Retinal pigment epithelial cell (primary cell): Measurements from ENCODE around the gene RHBDF1.

ENCODE experiments used
- DNase-seq: peaks from one replicate; pipeline ENCODE4 v3.0.0-alpha.2; 2010; ENCODE audit warnings: low read depth
- H3K4me3 ChIP-seq: 2 replicates; pipeline ENCODE4 v1.5.1; 2011; ENCODE audit warnings: mild to moderate bottlenecking, low read length, control low read depth, moderate library complexity
- CTCF ChIP-seq: conservative IDR thresholded peaks from 2 replicates; pipeline ENCODE4 v1.5.1; 2011; ENCODE audit warnings: low read depth, low read length, control low read depth, inconsistent platforms

RHBDF1 gene

GRCh38 chr16:85407-85782 is 13.0 kb upstream of the RHBDF1 start:
- no peak for TF ChIP-seq CTCF
- no peak overlapping the region for H3K4me3 ChIP-seq

GRCh38 chr16:84718-85406 is 12.4 kb upstream of the RHBDF1 start:
- TF ChIP-seq CTCF: no peak
- no peak overlapping the region for H3K4me3 ChIP-seq
- DNase-seq: peak; percentile 77

More at GRCh38 chr16:85407-85782, 13.0 kb upstream of the RHBDF1 start:
- no peak for DNase-seq

GRCh38 chr16:83781-84615 is 11.6 kb upstream of the RHBDF1 start:
- TF ChIP-seq CTCF: no peak
- no peak overlapping the region for H3K4me3 ChIP-seq
- DNase-seq: no peak

- no peak overlapping the region for H3K4me3 ChIP-seq
- TF ChIP-seq CTCF: no peak
These were observed 10.7 kb upstream of the RHBDF1 start for GRCh38 chr16:83060-83603.

GRCh38 chr16:79151-80054 is 7.0 kb upstream of the RHBDF1 start:
- TF ChIP-seq CTCF: no peak
- H3K4me3 ChIP-seq: peak overlapping the region; percentile 57
- no peak for DNase-seq

More at GRCh38 chr16:83060-83603, 10.7 kb upstream of the RHBDF1 start:
- no peak for DNase-seq

- TF ChIP-seq CTCF: no peak
- no peak for DNase-seq
- H3K4me3 ChIP-seq: peak overlapping the region; percentile 57
These were observed 6.2 kb upstream of the RHBDF1 start for GRCh38 chr16:78444-79150.
